Spleen (tissue), 13 donors: ENCODE data around the gene DQX1. TPM values are rescaled to one million over a fixed set of nuclear protein-coding genes. Genes with fewer than 3 reads are reported as not detected.

Experiments
- DNase-seq: peaks from one replicate; pipeline ENCODE4 v3.0.0-alpha.2; 2020
- H3K27ac ChIP-seq, 8 donors: fragments of 200-600 bp; sonication (generic) in 7 of 8; 1 replicate in 4 of 8; 2 replicates in 4 of 8; pipeline versions ENCODE4 v1.5.0 to v1.8.0; 2016 to 2021; ENCODE audit warnings: inconsistent platforms in 4 of 8, mild to moderate bottlenecking in 4 of 8, moderate library complexity in 1 of 8
- H3K27me3 ChIP-seq, 7 donors: fragments of 200-600 bp; sonication (generic) in 6 of 7; replicated peaks in 1 of 7; 1 replicate in 4 of 7; 2 replicates in 3 of 7; pipeline versions ENCODE4 v1.5.0 to v1.8.0; 2016 to 2021; ENCODE audit warnings: inconsistent platforms in 3 of 7, mild to moderate bottlenecking in 1 of 7
- H3K36me3 ChIP-seq, 6 donors: fragments of 200-600 bp; sonication (generic) in 5 of 6; 1 replicate in 4 of 6; 2 replicates in 2 of 6; pipeline versions ENCODE4 v1.5.0 to v1.8.0; 2016 to 2021; ENCODE audit warnings: inconsistent platforms in 2 of 6
- H3K4me1 ChIP-seq, 6 donors: fragments of 200-600 bp; sonication (generic) in 5 of 6; 1 replicate in 3 of 6; 2 replicates in 3 of 6; pipeline versions ENCODE4 v1.5.0 to v1.8.0; 2016 to 2021; ENCODE audit warnings: inconsistent platforms in 3 of 6
- H3K4me3 ChIP-seq, 8 donors: fragments of 200-600 bp; sonication (generic) in 7 of 8; 1 replicate in 4 of 8; 2 replicates in 4 of 8; pipeline versions ENCODE4 v1.5.0 to v1.8.0; 2016 to 2021; ENCODE audit warnings: inconsistent platforms in 4 of 8, mild to moderate bottlenecking in 4 of 8, moderate library complexity in 2 of 8
- H3K9me3 ChIP-seq, 8 donors: fragments of 200-600 bp; sonication (generic) in 7 of 8; 1 replicate in 4 of 8; 2 replicates in 4 of 8; pipeline versions ENCODE4 v1.5.0 to v1.8.0; 2016 to 2021; ENCODE audit warnings: inconsistent platforms in 4 of 8
- CTCF ChIP-seq, 11 experiments: fragments of 200-600 bp in 7 of 11; fragments of 450-650 bp in 4 of 11; sonication (generic) in 4 of 11; IDR thresholded peaks in 8 of 11; conservative IDR thresholded peaks in 3 of 11; 1 replicate in 7 of 11; 2 replicates in 4 of 11; pipeline versions ENCODE4 v1.4.0 to v1.8.0; 2016 to 2021; ENCODE audit warnings: antibody characterized with exemption in 11 of 11, inconsistent platforms in 4 of 11, mild to moderate bottlenecking in 1 of 11
- POLR2A ChIP-seq, 3 donors: fragments of 450-650 bp; IDR thresholded peaks; one replicate each; pipeline ENCODE4 v1.5.1; 2017; ENCODE audit warnings: antibody characterized with exemption in 3 of 3, mild to moderate bottlenecking in 1 of 3
- POLR2AphosphoS5 ChIP-seq, 3 donors: sonication (generic); formaldehyde crosslinking; IDR thresholded peaks; one replicate each; pipeline ENCODE4 v1.5.1; 2017; ENCODE audit warnings: antibody characterized with exemption in 3 of 3
- WGBS, 5 donors: extraction: QIAGEN DNeasy Blood & Tissue Kit in 3 of 5; methylation state at CpG; one replicate each; pipeline versions ENCODE4 v1.1.5 to v1.1.7; 2013 to 2018; 5-methylcytosine and 5-hydroxymethylcytosine counted together
- intact Hi-C: fragments of 100-400 bp; cut with DNase I; formaldehyde crosslinking; loops from one replicate; pipeline ENCODE4 v1.15.0; 2023; ENCODE audit warnings: low total_unique reads
- long read RNA-seq, 2 donors: transcript quantifications; one replicate each; lab custom pipeline, GENCODE V29; 2026
- polyA plus RNA-seq, 3 donors: library from polyadenylated mRNA; stranded (reverse); fragments of 200-250 nt; gene quantifications; one replicate each; pipeline ENCODE4 v1.2.1, GENCODE V29; 2013
- total RNA-seq, 7 donors: library from RNA; depleted of rRNA in 3 of 7; stranded (reverse); fragments of >200 nt in 3 of 7; fragmentation: NEBNext Ultra II Directional in 4 of 7; extraction: Animal tissue kit (Norgen Biotek cat#: 25700) in 4 of 7; gene quantifications; one replicate each; pipeline versions ENCODE4 v1.1.0 to v1.2.1, GENCODE V29; 2016 to 2021
- donor health status: healthy with polysubstance abuse.
- donor health status: DM: no; HTN: no; CAD: no; lungs with moderate emphysema.
- donor health status: DM: no; HTN: no; CAD: no.
- donor health status: Bipolar disorder and iron deficiency.
- donor health status: healthy.
- donor health status: DM: no; HTN: no; CAD: no.
- donor health status: DM: yes; HTN: yes; CAD: no.

The DQX1 gene
- total RNA-seq (under 1 TPM in 5 of 7 donors, not detected in 2; 0.24 to 0.52 (median 0.43) TPM), polyA plus RNA-seq (under 1 TPM; 0.09 to 0.22 (median 0.11) TPM)
- long read RNA-seq, donor 1 = 0 reads
- long read RNA-seq, donor 2 = 0 reads

- Histone ChIP-seq H3K36me3 (peaks cover 0 to 42% (median 30%) of the 10 kb centered on the region in 6 donors), H3K27ac (no peak within 1 kb of the TSS), H3K4me3 (no peak within 1 kb of the TSS), H3K9me3 (no peaks in the 10 kb centered on the region), H3K4me1 (peaks cover 12 to 41% (median 25%) of the 10 kb centered on the region in 6 donors), H3K27me3 (peaks cover 0 to under 1% (median 0%) of the 10 kb centered on the region in 7 donors)
- 73 to 83% (median 77%) methylated on average over 11 of the region's 11 CpGs for WGBS, 5 donors
- intact Hi-C loops = no loop called here
- DNase-seq = peak; percentile 55
- TF ChIP-seq CTCF (IDR thresholded peaks at IDR 0.05 in 8 of 11, conservative IDR thresholded peaks at IDR 0.05 in 3 of 11) (no peak), POLR2A (IDR thresholded peaks at IDR 0.05) (no peak), POLR2AphosphoS5 (IDR thresholded peaks at IDR 0.05) (no peak)
Measured at GRCh38 chr2:74525717-74526648, at the start of gene DQX1. TSS of gene DQX1 (minus strand) at chr2:74526231. CDS start at chr2:74525729, 502 bp downstream.

DNA sequence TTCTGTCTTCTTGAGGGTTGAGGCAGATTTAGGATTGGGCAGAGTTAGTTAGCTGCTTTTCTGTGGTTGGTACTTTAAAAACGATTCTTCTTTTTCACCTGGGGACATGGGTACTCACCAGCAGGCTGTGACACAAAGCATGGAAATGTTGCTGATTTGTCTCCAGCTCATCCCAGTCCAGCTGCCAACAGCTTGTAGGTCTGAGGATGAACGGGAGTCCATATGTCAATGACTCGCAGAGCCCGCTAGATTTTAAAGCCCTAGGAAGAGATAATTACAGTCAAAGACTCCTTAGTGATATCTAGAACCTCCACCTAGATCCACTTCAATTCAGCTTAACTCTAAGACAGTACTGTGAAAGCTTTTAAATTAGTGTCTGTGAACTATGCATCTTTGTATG is 49.3 kb upstream of the DQX1 start:
- no peaks in the 10 kb centered on the region for H3K36me3 ChIP-seq
- DNase-seq = no peak
- H3K27me3 ChIP-seq = no peaks in the 10 kb centered on the region
- no peak for TF ChIP-seq CTCF (IDR thresholded peaks at IDR 0.05 in 8 of 11, conservative IDR thresholded peaks at IDR 0.05 in 3 of 11)
- no peak for TF ChIP-seq POLR2AphosphoS5 (IDR thresholded peaks at IDR 0.05)
- TF ChIP-seq POLR2A (IDR thresholded peaks at IDR 0.05) = no peak
- 87 to 97% (median 93%) methylated on average over 4 of the region's 4 CpGs for WGBS, 5 donors
- no peaks in the 10 kb centered on the region for H3K9me3 ChIP-seq
- intact Hi-C loops = no loop called here
- H3K27ac ChIP-seq = peak overlapping the region in 1 of 8 donors; percentile 78
- H3K4me1 ChIP-seq = peaks cover 8 to 85% (median 39%) of the 10 kb centered on the region in 6 donors
- no peak overlapping the region for H3K4me3 ChIP-seq

GRCh38 chr2:74573747-74574562 is 47.9 kb upstream of the DQX1 start:
- Histone ChIP-seq H3K27ac (peak overlapping the region in 7 of 8 donors; percentile 42 to 75 (median 56)), H3K4me3 (peak overlapping the region in 2 of 8 donors; percentile 2 to 29), H3K4me1 (peaks cover 8 to 82% (median 39%) of the 10 kb centered on the region in 6 donors), H3K27me3 (no peaks in the 10 kb centered on the region), H3K9me3 (no peaks in the 10 kb centered on the region), H3K36me3 (no peaks in the 10 kb centered on the region)
- TF ChIP-seq POLR2AphosphoS5 (IDR thresholded peaks at IDR 0.05) (no peak), CTCF (IDR thresholded peaks at IDR 0.05 in 8 of 11, conservative IDR thresholded peaks at IDR 0.05 in 3 of 11) (no peak), POLR2A (IDR thresholded peaks at IDR 0.05) (no peak)
- 22 to 33% (median 29%) methylated on average over 7 of the region's 7 CpGs for WGBS, 5 donors
- intact Hi-C loops = no loop called here
- DNase-seq = no peak
